ENCODE data around the gene CTBP2. TPM values are rescaled to one million over a fixed set of nuclear protein-coding genes. Genes with fewer than 3 reads are reported as not detected.
A peak's percentile ranks its signal among the peaks of the same experiment; 100 is the strongest.

Gene CTBP2
- total RNA-seq, 1 donor from 2014 or later: 55.2 TPM

DNA sequence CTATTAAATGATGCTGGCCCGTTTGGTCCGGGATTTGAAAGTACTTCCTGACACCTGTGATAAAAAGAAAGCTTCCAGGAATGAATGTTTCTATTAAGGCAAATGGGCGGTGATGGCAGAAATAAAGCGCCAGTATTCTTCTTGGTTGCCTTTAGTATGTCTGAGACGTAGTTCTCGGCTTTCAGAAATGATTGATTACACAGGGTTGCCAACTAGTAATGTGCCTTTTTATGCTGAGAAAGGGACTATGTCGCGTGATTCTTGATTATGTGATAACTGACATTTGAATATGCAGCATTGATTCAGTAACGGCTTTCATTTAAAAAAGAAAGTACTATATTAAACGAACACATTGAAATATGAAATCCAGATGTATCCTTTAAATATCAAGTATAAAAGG lies 204.5 kb downstream of the CTBP2 start:
- Mint-ChIP-seq H3K4me3 (no peak overlapping the region), H3K27ac (no peak overlapping the region)
- H4K20me1 ChIP-seq (ENCODE audit: low read depth): peaks cover 79% of the 10 kb centered on the region

DNA sequence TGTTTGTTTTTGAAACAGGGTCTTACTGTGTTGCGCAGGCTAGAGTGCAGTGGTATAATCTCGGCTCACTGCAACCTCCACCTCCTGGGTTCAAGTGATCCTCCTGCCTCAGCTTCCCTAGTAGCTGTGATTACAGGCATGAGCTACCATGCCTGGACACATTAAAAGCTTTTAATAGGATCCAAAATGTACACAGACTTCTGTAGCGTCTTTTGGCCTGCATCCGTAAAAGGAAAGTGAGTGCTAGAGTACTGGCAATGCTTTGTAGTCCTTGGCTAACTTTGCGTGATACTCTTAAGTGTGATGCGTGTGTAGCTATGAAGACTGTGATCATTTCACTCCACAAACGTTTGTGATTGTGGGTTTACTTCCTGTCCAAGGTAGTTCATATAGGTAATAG lies 205.1 kb downstream of the CTBP2 start:
- no peak overlapping the region for H3K4me3 Mint-ChIP-seq
- no peaks in the 10 kb centered on the region for H3F3A ChIP-seq (ENCODE audit: low read depth)
- no peak for DNase-seq (ENCODE audit: low spot score)
- H3K27me3 ChIP-seq: no peaks in the 10 kb centered on the region
- TF ChIP-seq EZH2 (IDR thresholded peaks at IDR 0.05) (no peak), EZH2phosphoT487 (IDR thresholded peaks at IDR 0.05) (no peak)
- TF ChIP-seq, protein P1, sequence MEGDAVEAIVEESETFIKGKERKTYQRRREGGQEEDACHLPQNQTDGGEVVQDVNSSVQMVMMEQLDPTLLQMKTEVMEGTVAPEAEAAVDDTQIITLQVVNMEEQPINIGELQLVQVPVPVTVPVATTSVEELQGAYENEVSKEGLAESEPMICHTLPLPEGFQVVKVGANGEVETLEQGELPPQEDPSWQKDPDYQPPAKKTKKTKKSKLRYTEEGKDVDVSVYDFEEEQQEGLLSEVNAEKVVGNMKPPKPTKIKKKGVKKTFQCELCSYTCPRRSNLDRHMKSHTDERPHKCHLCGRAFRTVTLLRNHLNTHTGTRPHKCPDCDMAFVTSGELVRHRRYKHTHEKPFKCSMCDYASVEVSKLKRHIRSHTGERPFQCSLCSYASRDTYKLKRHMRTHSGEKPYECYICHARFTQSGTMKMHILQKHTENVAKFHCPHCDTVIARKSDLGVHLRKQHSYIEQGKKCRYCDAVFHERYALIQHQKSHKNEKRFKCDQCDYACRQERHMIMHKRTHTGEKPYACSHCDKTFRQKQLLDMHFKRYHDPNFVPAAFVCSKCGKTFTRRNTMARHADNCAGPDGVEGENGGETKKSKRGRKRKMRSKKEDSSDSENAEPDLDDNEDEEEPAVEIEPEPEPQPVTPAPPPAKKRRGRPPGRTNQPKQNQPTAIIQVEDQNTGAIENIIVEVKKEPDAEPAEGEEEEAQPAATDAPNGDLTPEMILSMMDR (IDR thresholded peaks at IDR 0.05): no peak
- no peaks in the 10 kb centered on the region for H3K9me3 ChIP-seq (ENCODE audit: low read depth)
- no peak overlapping the region for H3K4me3 ChIP-seq
- H4K20me1 ChIP-seq (ENCODE audit: low read depth): peaks cover 74% of the 10 kb centered on the region
- peaks cover 99% of the 10 kb centered on the region for H3K79me2 ChIP-seq (ENCODE audit: low read depth)
- peaks cover 5% of the 10 kb centered on the region for H3K36me3 Mint-ChIP-seq
- H3K9ac ChIP-seq: no peak overlapping the region
- H3K27ac ChIP-seq: no peak overlapping the region
- no peaks in the 10 kb centered on the region for H3K9me3 Mint-ChIP-seq
- H3K4me1 ChIP-seq: no peaks in the 10 kb centered on the region
- H3K4me2 ChIP-seq: no peak overlapping the region
- H2AFZ ChIP-seq (replicated peaks): no peak overlapping the region
- H3K27ac Mint-ChIP-seq: no peak overlapping the region
- H3K4me1 Mint-ChIP-seq: peaks cover 10% of the 10 kb centered on the region
- peaks cover 2% of the 10 kb centered on the region for H3K27me3 Mint-ChIP-seq (ENCODE audit: insufficient read depth, low read depth)
- no peaks in the 10 kb centered on the region for H3K36me3 ChIP-seq

More for the DNA sequence above, 204.5 kb downstream of the CTBP2 start:
- peaks cover 2% of the 10 kb centered on the region for H3K27me3 Mint-ChIP-seq (ENCODE audit: insufficient read depth, low read depth)
- no peak overlapping the region for H2AFZ ChIP-seq (replicated peaks)
- H3K4me1 ChIP-seq: no peaks in the 10 kb centered on the region
- TF ChIP-seq, protein P1 (IDR thresholded peaks at IDR 0.05): no peak
- no peak for TF ChIP-seq EZH2phosphoT487 (IDR thresholded peaks at IDR 0.05)
- no peak for TF ChIP-seq EZH2 (IDR thresholded peaks at IDR 0.05)
- H3K36me3 Mint-ChIP-seq: peaks cover 5% of the 10 kb centered on the region
- H3K79me2 ChIP-seq (ENCODE audit: low read depth): peaks cover 99% of the 10 kb centered on the region
- no peaks in the 10 kb centered on the region for H3K9me3 Mint-ChIP-seq
- H3F3A ChIP-seq (ENCODE audit: low read depth): no peaks in the 10 kb centered on the region
- H3K9ac ChIP-seq: no peak overlapping the region
- no peaks in the 10 kb centered on the region for H3K9me3 ChIP-seq (ENCODE audit: low read depth)
- no peak overlapping the region for H3K27ac ChIP-seq
- H3K36me3 ChIP-seq: no peaks in the 10 kb centered on the region
- no peak overlapping the region for H3K4me2 ChIP-seq
- no peak overlapping the region for H3K4me3 ChIP-seq
- no peak for DNase-seq (ENCODE audit: low spot score)
- no peaks in the 10 kb centered on the region for H3K27me3 ChIP-seq
- peaks cover 10% of the 10 kb centered on the region for H3K4me1 Mint-ChIP-seq

DNA sequence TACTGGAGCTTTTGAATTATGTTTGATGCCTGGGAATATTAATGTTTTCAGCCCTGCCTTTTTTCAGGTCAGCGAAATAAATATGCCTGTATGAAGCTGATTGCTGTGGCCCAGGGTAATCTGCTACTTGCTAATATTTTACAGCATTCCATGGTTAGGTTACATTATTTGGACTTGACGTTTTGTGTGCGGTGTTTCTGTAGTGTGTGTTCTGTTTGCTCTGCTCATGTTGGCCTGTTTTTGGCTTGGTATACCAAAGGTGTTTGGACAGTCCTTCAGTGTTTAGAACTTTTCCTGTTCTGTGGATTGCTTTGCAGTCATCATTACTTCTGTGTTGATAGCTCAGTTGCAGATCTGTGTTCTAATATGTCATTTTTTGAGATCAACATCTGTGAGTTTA lies 206.9 kb downstream of the CTBP2 start:
- H3K4me1 Mint-ChIP-seq: peaks cover 10% of the 10 kb centered on the region
- Histone ChIP-seq H3K36me3 (no peaks in the 10 kb centered on the region), H3K9me3 (ENCODE audit: low read depth) (no peaks in the 10 kb centered on the region), H4K20me1 (ENCODE audit: low read depth) (peaks cover 58% of the 10 kb centered on the region), H3K9ac (no peak overlapping the region), H3K4me2 (no peak overlapping the region), H3K27ac (no peak overlapping the region), H3K4me3 (no peak overlapping the region), H3K79me2 (ENCODE audit: low read depth) (peaks cover 99% of the 10 kb centered on the region), H3K27me3 (no peaks in the 10 kb centered on the region), H3F3A (ENCODE audit: low read depth) (no peaks in the 10 kb centered on the region), H2AFZ (replicated peaks) (no peak overlapping the region), H3K4me1 (no peaks in the 10 kb centered on the region)
- peak overlapping the region; percentile 11 for H3K27ac Mint-ChIP-seq
- TF ChIP-seq, protein P1 (IDR thresholded peaks at IDR 0.05): no peak
- TF ChIP-seq EZH2phosphoT487 (IDR thresholded peaks at IDR 0.05): no peak
- TF ChIP-seq EZH2 (IDR thresholded peaks at IDR 0.05): no peak
- H3K27me3 Mint-ChIP-seq (ENCODE audit: insufficient read depth, low read depth): peaks cover 2% of the 10 kb centered on the region
- no peak for DNase-seq (ENCODE audit: low spot score)
- no peaks in the 10 kb centered on the region for H3K9me3 Mint-ChIP-seq
- no peak overlapping the region for H3K4me3 Mint-ChIP-seq
- peaks cover 14% of the 10 kb centered on the region for H3K36me3 Mint-ChIP-seq

Data from neural progenitor cell (in vitro differentiated cells).